ENCODE results near the gene CLCN6.

CLCN6 gene

GRCh38 chr1:11805422-11806306 lies at the start of gene CLCN6, which contains the start of gene MTHFR:
Gene CLCN6, plus strand, starts transcription at chr1:11806191. Its CDS starts 72 bp downstream, at chr1:11806263.
Gene MTHFR, minus strand, starts transcription at chr1:11805964. Its CDS starts 2,848 bp downstream, at chr1:11803116.
- DNase-seq = peak; percentile 99

- DNase-seq = no peak
These were observed 48.9 kb upstream of the CLCN6 start for GRCh38 chr1:11757047-11757446.

- DNase-seq = no peak
These were observed 46.2 kb upstream of the CLCN6 start for GRCh38 chr1:11759791-11760190.

- no peak for DNase-seq
These were observed 44.7 kb upstream of the CLCN6 start for GRCh38 chr1:11761285-11761684.

- no peak for DNase-seq
These were observed 44.0 kb upstream of the CLCN6 start, which contains the start of gene C1orf167 for GRCh38 chr1:11761988-11762406. Gene C1orf167, plus strand, starts transcription at chr1:11762193. Its CDS starts 2,208 bp downstream, at chr1:11764401.

GRCh38 chr1:11764115-11764514 lies 41.9 kb upstream of the CLCN6 start:
- no peak for DNase-seq

GRCh38 chr1:11764519-11764918 lies 41.5 kb upstream of the CLCN6 start:
- DNase-seq = no peak

GRCh38 chr1:11765661-11766428 lies 40.1 kb upstream of the CLCN6 start:
- DNase-seq = no peak

GRCh38 chr1:11766429-11766776 lies 39.6 kb upstream of the CLCN6 start:
- no peak for DNase-seq

- no peak for DNase-seq
These were observed 37.9 kb upstream of the CLCN6 start for GRCh38 chr1:11767922-11768704.

- DNase-seq = no peak
These were observed 37.2 kb upstream of the CLCN6 start for GRCh38 chr1:11768821-11769220.

- no peak for DNase-seq
These were observed 36.7 kb upstream of the CLCN6 start for GRCh38 chr1:11769274-11769673.

- no peak for DNase-seq
These were observed 36.0 kb upstream of the CLCN6 start for GRCh38 chr1:11770011-11770410.

- no peak for DNase-seq
These were observed 34.4 kb upstream of the CLCN6 start for GRCh38 chr1:11771481-11772043.

GRCh38 chr1:11772458-11772857 lies 33.5 kb upstream of the CLCN6 start:
- DNase-seq = no peak

GRCh38 chr1:11774753-11775152 lies 31.2 kb upstream of the CLCN6 start:
- no peak for DNase-seq

GRCh38 chr1:11777658-11778322 lies 28.2 kb upstream of the CLCN6 start:
- no peak for DNase-seq

- DNase-seq = no peak
These were observed 27.7 kb upstream of the CLCN6 start for GRCh38 chr1:11778336-11778735.

- no peak for DNase-seq
These were observed 27.0 kb upstream of the CLCN6 start for GRCh38 chr1:11778844-11779623.

- DNase-seq = no peak
These were observed 26.1 kb upstream of the CLCN6 start for GRCh38 chr1:11779715-11780379.

Measured in GDM1 (cell line).